Nucleus accumbens (tissue), 56 donors: ENCODE data around the gene FAXDC2.
A peak's percentile ranks its signal among the peaks of the same experiment; 100 is the strongest.
"Not testable (repeated sequence)": the region's sequence is repeated elsewhere in the genome, so short reads cannot be mapped to it uniquely, and the experiment has no call there.

Experiments
- DNase-seq, 56 donors: peaks; one replicate each; lab custom pipeline; 2025; lab: John Stamatoyannopoulos, UW

Gene FAXDC2

DNA sequence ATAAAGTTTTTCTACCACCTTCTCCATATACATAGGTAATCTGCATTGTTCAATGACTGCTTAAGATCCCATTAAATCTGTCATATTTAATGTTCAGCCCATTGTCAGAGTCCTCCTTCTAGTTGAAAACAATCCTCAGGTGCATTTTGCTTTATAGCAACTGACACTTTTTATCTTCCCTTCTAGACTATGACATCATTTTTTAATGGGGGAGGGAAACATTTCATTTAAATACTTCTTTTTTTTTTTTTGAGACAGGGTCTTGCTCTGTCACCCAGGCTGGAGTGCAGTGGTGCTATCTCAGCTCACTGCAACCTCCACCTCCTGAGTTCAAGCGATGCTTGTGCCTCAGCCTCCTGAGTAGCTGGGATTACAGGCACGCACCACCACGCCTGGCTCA, 17.6 kb downstream of the FAXDC2 start:
- not testable (repeated sequence) for DNase-seq

DNA sequence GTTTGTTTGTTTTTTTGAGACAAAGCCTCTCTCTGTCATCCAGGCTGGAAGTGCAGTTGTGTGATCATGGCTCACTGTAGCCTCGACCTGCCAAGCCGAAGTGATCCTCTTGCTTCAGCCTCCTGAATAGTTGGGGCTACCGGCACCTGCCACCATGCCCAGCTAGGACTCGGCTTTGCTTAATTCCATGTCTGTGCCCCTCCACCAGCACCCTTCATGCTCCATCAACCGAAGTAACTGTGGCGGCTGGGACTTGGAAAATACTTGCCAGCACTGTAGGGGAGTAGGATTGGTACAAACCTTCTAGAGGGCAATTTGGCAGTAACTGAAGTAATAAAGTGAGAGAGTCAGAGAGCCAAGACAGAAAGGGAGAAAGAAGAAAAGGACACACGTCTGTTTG, 19.0 kb downstream of the FAXDC2 start:
- no peak for DNase-seq

DNA sequence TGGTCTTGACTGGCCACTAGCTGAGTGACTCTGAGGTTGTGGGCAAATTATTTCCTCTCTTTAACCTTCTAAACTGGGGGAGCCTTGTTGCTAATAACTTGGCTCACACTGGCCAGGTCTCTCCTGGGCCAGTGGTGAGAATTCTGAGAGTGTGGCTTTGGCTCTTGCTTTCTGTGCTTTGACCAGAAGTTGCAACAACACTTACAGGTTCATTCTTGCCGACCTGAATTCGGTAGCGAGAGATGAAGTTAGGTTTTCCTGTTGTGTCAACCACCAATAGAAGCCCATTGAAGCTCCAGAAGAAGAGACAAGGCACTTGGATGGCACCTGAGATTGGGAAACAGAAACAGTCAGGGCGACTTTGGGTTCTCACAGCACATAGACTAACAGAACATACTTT, 19.8 kb downstream of the FAXDC2 start:
- no peak for DNase-seq

DNA sequence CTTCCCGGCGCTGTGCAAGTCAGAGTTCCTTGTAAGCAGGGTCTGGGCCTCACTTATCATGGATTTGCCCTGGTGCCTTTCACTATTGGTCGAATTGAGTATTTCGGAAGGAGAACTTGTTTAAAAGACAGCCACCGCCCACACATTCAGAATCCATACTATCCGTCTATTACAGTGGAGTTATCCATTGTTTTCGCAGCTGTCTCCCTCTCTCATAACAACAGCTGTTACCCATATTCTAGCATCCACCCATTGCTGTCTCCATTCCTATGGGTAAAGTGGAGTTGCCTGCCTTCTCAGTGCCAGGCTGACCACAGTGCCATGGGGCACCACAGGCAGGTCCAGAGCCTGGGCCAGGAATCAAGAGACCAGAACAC, 20.2 kb downstream of the FAXDC2 start:
- DNase-seq: no peak

DNA sequence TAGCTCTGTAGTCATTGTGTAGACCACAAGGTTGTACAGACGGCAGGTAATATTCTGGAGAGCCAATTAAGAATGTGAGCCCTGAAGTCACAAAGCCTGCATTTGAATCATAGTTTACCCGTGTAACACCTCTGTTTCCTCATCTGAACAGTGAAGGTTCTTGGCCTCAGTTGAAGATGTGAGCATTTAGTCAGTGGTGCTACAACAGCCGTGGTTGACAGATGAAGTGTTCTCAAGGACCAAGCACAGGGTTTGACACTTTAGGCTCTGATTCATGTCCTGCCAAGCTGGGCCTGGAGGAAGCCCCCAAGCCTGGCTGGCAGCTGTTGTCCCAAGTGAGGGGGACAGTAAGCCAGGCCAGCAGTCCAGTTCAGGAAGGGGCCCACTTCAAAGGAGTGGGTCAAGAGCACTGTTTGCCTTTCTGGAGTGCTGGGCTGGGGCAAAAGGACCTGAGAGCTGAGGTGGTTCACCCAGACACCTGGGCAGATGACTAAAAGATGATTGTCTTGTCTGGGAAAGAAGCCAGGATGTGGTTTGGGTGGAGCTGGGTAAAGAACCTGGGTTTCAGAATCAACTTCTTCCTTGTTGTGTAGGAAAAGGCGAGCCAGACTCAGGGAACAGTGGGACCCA, 20.7 kb downstream of the FAXDC2 start:
- DNase-seq: no peak

DNA sequence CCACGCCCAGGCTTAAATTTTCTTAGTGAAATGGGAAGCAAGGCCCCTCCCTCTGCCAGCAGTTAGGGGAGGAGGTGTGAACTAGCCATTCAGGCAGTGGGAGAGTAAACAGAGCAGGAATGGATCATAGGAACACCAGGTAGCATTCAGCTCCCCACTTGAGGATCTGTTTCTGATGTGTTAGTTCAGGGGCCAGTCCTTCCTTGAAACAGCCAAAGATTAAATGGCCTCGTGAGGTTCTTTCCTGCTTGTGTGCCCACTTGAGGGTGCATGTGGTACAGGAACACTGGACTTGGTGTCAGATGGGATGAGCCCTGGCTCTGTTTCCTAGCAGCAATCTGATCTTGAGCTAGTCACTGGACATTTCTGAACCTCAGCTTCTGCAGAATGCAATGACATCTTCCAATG, 21.2 kb downstream of the FAXDC2 start:
- DNase-seq: no peak

DNA sequence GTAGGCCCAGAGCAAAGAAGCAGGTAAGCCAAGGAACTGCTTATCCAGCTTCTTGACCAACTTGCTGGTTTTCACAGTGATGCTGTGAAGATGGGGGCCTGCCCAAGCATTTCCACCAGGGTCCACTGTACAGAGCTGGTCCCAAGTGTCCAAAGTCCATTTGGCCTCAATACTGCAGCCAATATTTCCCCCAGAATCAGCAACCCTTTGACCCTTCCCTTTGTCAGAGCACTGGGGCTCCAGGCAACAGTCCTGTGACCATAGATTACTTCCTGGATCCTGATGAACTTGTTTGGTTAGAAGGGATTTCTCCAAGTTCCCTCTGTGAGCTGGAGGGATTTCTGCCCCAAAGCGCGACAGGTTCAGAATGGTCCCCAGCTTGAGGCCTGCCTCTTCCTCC, 26.3 kb downstream of the FAXDC2 start:
- DNase-seq: no peak

DNA sequence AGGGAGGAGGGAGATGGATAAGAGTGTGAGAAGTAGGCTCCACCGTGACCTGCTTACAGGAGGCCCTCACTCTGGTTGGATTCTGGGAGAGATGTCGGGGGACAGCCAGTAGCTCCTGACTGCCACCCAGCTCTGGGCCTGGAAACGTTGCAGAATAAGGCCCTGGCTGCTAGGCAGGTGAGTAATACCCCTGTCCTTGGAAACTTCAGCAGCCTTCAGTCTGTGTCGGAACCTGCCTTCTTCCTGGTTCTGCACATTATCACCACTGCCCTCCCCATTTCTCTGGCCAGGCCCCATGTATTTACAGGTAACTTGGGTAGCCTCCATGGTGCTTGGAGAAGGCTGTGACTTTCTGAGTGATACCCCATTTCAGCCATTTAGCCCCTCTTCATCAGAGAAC, 26.8 kb downstream of the FAXDC2 start:
- no peak for DNase-seq

DNA sequence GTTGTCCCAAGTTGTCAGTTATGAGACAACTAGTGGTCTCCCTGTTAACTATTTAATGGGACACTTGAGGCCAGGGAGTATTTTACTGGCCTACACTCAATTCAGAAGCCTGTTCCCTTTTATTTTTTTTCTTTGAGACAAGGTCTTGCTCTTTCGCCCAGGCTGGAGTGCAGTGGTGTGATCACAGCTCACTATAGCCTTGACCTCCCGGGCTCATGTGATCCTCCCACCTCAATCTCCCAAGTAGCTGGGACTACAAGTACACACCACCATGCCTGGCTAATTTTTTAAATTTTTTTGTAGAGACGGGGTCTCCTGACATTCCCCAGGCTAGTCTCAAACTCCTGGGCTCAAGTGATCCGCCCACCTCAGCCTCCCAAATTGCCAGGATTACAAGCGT, 27.5 kb downstream of the FAXDC2 start:
- not testable (repeated sequence) for DNase-seq

DNA sequence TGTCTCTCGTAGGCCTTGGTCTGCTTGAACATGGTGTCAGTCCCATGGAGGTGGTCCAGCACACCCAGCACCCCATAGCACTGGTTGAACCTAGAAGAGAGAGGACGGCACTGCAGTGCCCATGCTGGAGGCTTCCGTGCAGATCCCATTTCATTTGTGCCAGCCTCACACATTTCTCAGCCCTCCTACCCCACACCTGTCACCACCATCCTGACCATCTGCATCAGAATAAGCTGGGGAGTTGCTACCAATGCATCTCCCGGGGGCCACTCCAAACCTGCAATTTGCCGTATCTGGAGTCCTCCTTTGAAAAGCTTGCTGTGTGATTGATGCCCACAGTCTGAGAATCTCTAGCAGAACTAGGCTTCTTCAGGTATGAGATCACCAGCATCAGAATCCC, 30.0 kb downstream of the FAXDC2 start:
- DNase-seq: no peak

DNA sequence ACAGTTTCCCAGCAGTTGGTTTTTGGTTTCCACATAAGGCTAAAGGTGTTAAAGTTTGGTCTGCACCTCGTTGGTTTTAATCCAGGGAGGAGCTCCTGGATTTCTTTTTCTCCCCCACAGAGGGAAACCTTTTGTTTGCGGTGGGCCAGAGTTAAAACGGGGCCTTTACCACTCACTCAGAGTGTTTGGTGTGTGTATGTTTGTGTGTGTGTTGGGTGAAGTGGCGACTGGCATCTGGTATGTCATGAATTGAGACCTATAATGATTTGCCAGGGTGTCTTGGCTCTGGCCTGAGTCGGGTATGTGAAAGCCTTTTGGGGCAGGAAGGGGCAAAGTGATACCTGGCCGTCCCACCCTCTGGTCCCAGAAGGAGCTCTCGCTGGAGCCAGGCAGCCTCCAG, 30.9 kb downstream of the FAXDC2 start:
- no peak for DNase-seq

DNA sequence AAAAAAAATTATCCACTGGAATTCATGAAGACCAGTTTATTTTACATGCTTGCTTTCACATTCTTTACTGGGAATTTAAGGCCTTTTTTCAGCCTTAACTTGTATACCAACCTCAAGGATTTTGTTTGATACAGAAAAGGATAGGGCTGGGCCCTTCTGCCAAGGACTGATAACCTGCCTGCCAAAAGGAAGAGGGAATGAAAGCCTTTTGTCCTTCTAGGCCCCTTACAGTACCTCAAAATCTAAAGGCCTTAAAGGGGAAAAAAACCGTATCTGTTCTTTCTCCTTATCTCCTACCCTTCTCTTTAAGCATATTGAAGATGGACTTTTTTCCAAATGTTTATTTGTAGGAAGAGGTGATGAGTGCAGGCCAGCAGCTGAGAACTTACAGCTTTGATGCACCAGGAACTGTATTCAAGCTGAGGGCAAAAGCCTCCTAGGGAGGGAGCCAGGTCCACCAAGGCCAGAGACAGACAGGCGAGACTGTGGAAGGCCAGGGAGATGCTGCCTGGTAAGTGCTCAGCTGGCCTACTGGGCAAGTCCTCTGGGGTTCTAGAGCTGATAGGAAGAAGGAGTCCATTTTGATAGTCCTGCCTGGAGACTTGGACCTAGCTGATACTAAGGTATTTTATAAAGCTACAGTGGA, 31.8 kb downstream of the FAXDC2 start:
- DNase-seq: no peak

DNA sequence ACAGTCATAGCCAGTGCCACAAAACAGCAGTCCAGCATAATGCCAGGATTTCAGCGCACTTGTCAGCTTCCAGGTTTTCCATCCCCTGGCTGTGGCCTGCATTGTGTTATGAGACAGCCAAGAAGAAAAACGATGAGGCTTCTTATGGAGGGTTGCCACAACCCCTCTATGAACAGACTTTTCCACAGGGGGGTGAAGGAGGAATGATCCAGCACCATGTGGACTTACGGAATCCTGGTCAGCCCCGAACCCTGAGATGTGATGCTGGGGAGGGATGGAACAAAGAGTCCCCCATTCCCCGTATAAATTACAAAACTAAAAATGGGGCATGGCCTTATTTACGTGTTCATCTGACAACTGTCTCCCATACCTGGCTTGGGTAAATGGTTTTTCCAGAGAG, 32.6 kb downstream of the FAXDC2 start:
- no peak for DNase-seq

DNA sequence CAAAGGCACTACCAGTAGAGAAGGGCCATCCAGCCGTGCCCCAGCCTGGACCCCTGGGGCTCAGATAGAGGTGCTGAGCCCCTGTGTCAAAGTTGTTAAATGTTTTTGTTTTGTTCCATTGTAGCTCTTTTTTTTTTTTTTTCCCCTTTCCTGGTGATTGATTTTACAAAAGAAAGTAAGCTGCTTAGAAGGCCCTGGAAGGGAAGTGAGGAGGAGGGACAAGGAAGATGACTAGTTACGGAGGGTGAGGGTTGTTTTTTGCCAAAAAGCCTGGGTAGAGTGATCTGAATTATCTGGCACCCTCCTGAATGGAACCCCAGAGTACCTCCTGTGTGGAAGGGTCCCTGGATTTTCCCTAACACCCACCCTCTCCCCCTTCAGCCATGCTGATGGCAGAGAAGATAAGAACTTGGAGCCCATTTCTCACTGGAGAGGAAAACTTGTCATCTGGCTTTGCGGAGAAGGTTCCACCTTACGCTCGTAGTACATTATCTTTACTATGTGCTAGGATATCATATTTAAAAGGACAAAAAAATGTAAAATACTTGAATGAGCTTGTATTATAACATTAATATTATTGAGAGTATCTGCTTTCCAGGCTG, 33.4 kb downstream of the FAXDC2 start:
- DNase-seq: no peak

DNA sequence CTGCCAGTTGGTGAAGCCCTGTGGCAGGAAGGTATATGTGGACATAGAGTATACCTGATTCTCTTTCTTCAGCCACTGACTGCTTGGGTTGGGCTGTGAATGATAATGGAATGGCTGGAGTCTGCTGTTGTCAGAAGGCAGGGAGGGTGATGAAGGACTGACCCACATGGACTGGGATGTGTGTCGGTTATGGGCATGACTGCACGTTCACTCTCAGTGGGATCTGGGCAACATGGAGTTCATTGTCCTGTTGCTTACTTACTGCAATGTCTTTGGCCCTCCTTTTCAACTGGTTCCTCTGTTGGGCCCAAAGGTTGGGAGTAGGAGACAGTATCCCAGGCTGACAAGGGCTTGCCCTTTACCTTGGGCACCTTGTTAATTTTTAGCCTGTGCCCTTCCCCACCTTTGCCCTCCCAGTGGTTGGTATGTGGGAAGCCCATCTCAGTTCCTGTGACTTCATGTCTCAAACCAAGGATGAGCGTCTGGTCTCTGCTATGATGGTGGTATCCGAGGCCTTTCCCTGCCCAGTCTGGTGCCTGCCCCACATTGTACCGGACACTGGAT, 34.6 kb downstream of the FAXDC2 start:
- no peak for DNase-seq

DNA sequence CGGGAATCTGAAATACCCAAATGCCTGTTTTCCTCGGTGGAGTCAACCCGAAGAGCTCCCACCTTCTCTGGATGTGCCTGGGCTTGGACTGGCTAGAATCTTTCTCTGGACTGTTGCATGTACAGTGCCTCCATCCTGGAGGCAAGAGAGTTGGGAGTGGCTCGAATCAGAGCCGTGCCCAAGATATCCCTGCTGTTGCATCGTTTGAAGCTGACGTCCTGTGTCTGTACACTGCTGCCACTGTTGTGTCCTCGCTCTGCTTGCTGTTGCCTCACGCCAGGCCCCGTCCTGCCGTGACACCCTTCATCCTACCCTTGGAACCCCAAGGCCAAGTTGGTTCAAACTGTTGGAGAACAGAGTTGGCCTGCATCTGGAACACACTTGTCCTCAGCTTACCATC, 35.4 kb downstream of the FAXDC2 start:
- no peak for DNase-seq

DNA sequence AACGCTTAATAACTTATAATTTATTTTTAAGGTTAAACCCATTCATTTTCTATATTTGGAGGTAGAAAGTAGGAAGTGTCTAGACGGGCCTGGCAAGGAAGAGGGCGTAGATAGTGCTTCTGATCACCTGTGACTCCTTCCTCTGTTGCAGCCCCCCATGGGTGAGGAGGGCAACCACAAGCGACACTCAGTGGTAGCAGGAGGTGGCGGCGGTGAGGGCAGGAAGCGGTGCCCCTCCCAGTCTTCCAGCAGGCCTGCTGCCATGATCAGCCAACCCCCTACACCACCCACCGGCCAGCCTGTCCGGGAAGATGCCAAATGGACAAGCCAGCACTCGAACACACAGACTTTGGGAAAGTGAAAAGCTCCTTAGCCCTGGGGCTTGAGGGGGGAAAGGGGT, 36.7 kb downstream of the FAXDC2 start:
- no peak for DNase-seq

DNA sequence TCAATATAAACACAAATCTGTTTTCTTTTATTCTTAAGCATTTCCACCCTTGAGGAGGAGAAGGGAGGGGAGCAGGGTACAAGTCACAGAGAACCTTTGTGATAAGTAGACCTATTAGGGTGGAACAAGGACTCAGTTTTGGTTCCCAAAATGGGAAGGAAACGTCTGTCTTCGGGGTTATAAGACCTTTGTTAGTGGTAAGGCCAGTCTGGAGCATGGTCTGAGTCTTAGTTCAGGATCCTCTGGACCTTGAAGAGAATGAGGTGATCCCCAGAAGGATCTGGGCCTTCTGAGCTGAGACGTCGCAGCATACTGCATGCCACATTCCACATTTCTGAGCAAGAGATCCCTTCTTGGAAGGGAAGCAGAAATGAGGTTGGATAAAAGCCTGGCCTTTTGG, 37.2 kb downstream of the FAXDC2 start:
- DNase-seq: no peak

DNA sequence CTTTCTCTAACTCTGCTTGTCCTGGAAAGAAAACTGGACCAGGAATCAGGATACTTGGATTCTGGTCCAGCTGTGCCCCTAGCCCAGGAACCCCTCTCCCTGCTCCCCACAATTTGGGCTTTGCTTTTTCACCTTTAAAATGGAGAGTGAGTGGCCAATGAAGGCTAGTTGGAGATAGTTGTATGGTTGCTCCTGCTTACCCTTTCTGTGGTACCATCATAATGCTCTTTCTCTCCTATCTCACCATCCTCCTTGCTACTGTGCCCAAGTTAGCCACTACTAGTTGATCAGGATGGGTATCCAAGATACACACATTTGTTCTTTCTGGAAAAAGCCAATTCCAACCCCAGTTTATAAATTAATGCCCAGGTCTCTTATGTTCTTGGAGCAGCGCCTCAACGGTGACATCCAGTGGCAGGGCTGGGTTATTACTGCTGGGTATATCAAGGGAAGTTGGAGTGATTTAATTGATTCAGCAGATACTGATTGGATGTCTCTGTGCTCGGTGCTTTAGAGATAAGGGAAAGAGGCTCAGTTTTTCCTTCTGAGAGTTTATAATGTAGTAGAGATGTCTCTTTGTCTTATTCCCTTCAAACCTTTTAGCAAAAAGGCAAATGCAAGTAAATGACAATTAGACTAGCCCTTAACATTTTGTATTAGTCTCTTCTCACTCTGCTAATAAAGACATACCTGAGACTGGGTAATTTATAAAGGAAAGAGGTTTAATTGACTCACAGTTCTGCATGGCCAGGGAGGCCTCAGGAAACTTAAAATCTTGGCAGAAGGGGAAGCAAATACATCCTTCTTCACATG, 38.5 kb downstream of the FAXDC2 start:
- peak in 32 of 56 donors; percentile 2 to 66 (median 14) for DNase-seq

DNA sequence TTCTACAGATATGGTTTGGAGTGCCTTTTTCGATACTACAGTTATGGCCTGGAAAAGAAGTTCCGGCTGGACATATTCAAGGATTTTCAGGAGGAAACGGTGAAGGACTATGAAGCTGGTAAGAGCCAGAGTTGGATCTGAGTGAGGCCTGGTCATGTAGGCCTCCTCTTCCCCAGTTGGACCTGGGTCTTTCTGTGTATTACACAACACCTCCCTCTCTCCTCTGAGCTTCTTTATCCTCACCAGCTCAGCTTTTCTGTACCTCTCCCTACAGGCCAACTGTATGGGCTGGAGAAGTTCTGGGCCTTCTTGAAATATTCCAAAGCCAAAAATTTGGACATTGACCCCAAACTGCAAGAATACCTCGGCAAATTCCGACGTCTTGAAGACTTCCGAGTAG, 39.2 kb downstream of the FAXDC2 start:
- no peak for DNase-seq

DNA sequence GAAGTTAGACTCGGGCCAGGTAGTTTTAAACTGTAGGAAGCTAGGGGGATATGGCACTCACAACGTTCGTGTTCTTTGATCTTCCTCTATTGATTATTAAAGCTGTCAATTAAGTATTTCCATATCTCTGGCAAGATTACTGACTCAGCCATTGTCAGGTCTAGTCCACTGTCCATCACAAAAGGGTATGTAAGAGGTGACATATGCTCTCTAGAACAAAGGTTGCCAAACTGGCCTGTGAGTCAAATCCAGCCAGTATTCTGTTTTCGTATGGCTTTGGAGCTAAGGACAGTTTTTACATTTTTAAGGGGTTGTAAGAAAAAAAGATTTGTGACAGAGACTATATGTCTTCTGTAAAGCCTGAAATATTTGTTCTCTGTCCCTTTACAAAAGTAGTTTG, 44.2 kb downstream of the FAXDC2 start:
- no peak for DNase-seq
